ENCODE data around the gene KRTAP12-1.

DNA sequence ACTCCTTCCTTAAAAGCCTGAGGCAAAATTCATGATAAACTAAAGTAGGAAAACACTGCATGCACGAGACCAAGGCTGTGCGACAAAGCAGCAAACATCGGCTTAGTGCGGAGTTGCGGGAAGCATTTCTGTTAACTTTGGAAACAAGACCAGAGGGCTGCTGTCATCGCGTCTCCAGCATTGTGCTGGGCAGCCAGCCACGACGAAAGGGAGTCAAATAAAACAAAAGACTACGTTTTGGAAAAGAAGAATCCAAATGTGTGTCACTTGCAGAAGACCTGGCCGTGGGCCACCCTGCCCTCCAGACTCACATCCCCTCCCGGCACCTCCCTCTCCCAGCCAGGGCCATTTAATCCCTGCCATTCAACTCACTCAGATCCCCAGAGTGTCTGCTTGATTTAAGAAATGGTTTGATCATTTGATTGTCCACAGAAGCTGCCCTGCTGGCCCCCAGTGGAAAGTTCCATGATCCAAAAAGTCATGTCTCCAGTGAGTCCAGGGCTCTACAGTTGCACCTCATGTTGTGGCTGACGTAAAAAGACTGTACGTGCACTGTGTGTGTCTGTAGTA lies 38.1 kb downstream of the KRTAP12-1 start:
- TF ChIP-seq POLR2A (IDR thresholded peaks at IDR 0.05), result no peak
- TF ChIP-seq, protein P1, sequence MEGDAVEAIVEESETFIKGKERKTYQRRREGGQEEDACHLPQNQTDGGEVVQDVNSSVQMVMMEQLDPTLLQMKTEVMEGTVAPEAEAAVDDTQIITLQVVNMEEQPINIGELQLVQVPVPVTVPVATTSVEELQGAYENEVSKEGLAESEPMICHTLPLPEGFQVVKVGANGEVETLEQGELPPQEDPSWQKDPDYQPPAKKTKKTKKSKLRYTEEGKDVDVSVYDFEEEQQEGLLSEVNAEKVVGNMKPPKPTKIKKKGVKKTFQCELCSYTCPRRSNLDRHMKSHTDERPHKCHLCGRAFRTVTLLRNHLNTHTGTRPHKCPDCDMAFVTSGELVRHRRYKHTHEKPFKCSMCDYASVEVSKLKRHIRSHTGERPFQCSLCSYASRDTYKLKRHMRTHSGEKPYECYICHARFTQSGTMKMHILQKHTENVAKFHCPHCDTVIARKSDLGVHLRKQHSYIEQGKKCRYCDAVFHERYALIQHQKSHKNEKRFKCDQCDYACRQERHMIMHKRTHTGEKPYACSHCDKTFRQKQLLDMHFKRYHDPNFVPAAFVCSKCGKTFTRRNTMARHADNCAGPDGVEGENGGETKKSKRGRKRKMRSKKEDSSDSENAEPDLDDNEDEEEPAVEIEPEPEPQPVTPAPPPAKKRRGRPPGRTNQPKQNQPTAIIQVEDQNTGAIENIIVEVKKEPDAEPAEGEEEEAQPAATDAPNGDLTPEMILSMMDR (IDR thresholded peaks at IDR 0.05), result no peak

All from tibial nerve (tissue), 3 donors.